Stimulated activated CD4-positive, alpha-beta T cell treated with anti-CD3 and anti-CD28 coated beads, Interleukin-4, amount 100 ng/mL, for 24 hours (primary cell): ENCODE results near the gene GANAB.
A peak's percentile ranks its signal among the peaks of the same experiment; 100 is the strongest.
"Not testable (repeated sequence)": the region's sequence is repeated elsewhere in the genome, so short reads cannot be mapped to it uniquely, and the experiment has no call there.

ENCODE experiments used
- DNase-seq: peaks from one replicate; pipeline ENCODE4 v3.0.0-alpha.2; 2020

GANAB gene

DNA sequence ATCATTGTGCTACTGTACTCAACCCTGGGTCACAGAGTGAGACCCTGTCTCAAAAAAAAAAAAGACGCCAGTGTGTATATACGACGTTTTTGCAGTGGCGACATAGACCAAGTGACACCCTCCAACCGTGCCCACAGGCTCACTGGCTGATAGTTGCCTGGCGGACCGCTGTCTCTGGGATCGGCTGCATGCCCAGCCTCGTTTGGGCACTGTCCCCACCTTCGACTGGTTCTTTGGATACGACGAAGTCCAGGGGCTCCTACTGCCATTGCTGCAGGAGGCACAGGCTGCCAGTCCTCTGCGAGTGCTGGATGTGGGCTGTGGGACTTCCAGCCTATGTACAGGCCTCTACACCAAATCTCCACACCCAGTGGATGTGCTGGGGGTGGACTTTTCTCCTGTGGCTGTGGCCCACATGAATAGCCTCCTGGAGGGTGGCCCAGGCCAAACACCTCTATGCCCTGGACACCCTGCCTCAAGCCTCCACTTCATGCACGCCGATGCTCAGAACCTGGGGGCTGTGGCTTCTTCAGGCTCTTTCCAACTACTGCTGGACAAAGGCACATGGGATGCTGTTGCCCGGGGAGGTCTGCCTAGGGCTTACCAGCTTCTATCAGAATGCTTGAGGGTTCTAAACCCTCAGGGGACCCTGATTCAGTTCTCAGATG, 20.0 kb upstream of the GANAB start:
- DNase-seq = no peak

GRCh38 chr11:62665599-62666258, 19.3 kb upstream of the GANAB start:
- peak; percentile 71 for DNase-seq

- DNase-seq = peak; percentile 96
Measured at GRCh38 chr11:62665075-62665598, 18.7 kb upstream of the GANAB start, which contains the start of the genes C11orf98 and CSKMT. C11orf98 (minus strand) TSS chr11:62665210; CDS start chr11:62665169, 41 bp downstream. CSKMT (plus strand) TSS chr11:62665312; CDS start chr11:62665880, 568 bp downstream.

DNA sequence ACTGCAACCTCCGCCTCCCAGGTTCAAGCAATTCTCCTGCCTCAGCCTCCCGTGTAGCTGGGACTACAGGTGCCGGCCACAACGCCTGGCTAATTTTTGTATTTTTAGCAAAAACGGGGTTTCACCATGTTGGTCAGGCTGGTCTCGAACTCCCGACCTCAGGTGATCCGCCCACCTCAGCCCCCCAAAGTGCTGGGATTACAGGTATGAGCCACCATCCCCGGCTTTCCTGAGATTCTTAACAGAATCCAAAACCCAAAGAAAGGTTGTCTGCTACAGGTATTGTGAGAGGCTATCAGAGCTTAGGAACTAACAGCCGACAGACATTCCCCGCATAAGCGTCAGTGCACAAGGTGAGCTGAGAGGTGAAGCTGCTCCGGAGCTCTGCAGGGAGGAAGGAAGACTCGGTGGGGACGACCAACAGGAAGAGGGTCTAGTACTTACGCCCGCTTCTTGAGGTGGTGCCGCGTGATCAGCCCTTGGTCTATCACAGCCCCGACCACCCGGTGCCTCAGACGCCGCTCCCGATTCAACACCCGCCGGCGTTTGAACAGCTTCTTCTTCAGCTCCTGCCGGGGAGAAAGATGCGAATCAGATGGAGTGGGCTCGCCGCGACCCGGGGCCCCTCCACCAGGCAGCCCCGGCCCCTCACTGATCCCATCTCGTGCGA, 18.1 kb upstream of the GANAB start:
- peak; percentile 63 for DNase-seq

- DNase-seq = no peak
Measured at GRCh38 chr11:62656796-62657429, 10.5 kb upstream of the GANAB start.

DNA sequence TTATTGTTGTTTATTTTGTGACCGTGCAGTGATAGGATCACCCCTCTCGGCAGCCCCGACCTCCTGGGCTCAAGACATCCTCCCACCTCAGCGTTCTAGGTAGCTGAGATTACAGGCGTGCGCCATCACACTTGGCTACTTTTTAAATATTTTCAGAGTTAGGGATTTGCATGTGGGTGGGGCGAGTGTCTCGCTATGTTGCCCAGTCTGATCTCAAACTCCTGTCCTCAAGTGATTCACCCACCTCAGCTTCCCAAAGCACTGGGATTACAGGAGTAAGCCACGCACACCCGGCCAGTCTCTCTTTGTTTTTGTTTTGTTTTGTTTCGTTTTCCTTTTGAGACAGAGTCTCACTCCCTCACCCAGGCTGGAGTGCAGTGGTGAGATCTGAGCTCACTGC, 7.9 kb upstream of the GANAB start:
- DNase-seq = no peak

DNA sequence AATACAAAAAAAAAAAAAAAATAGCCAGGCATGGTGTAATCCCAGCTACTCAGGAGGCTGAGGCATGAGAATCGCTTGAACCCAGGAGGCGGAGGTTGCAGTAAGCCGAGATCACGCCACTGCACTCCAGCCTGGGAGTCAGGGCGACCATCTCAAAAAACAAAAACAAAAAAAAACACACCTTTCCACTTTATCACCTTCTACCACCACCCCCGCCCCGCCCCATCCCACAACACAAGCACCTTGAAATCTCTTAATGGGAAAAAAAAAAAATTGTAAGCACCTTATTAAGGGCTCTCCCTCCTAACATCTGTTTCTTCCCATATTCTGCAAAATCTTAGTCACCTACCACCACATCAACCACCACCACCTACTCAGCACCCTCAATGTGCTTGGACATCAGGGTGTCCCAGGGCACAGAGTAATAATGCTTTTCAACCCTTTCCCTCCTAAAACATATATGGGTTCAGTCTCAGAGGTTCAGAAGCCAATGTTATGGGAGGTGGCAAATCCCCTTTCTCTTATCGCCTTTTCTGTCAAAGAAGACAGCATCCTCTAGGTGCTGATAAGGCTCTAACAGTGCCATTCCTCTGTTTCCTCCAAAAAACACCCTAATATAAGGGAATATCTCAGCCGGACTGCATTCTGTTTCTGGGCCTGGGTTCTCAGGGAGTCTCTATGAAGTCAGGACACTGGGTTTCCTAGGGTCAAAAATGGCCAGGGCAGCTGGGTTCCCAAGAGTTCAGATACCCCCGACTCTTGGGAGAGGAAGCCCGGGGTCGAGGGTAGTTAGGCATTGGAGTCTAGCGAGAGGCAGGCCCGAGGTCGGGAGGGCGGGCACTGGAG, 6.0 kb upstream of the GANAB start:
- DNase-seq = no peak

- not testable (repeated sequence) for DNase-seq
Measured at GRCh38 chr11:62650283-62650682, 3.9 kb upstream of the GANAB start.

- no peak for DNase-seq
Measured at GRCh38 chr11:62649486-62649885, 3.1 kb upstream of the GANAB start.

DNA sequence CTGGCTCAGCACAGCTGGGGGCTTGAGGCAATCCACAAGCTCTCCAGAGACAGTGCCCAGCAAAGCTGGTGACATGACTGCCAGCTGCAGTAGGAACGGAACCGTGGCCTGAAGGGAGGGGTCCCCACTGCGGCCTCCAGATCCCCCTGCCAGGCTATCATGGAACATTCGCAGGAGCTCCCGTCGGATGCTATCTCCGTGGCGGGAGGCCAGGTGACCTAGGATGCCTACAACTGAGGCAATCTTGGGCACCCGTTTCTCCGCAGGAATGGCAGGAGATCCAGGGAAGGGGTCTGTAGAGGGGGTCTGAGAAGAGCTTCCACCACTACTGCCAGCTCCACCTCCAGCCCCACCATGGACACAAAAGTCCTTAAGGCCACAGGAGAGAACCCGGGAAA, 2.6 kb upstream of the GANAB start:
- DNase-seq = no peak

DNA sequence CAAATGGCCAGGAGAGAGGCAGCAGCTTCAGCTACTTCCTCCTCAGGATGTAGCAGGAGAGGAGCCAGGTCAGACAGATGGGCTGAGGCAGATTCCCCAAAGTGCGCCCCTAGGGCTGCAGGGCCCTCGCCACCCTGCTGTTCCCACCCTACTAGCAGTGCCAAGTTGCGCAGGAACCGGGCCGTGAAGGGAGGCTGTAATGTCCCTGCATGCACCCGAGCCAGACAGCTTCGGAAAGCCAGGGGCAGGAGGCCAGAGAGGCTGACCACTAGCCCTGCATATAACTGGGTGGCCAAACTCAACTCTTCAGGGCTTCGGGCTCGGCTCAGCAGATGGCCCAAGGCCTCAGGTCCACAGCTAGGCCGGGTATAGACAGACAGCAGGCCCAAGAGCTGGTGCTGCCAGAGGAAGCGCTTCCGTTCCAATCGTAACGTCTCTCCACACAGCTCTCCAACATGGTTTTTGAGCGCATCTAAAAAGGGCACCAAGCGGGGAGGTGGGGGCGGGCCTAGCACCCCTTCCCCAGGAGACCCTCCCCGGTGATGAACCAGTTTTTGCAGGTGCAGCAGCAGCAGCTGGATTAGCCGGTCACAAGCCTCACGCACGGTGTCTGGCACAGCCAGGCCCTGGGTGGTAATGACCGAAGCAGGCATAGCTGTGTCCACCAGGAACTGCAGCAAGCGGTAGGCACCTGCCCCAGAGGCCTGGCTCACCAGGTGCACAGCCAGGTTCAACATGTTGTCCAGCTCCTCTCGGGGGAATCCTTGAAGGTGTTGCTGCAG, 2.0 kb upstream of the GANAB start:
- no peak for DNase-seq

DNA sequence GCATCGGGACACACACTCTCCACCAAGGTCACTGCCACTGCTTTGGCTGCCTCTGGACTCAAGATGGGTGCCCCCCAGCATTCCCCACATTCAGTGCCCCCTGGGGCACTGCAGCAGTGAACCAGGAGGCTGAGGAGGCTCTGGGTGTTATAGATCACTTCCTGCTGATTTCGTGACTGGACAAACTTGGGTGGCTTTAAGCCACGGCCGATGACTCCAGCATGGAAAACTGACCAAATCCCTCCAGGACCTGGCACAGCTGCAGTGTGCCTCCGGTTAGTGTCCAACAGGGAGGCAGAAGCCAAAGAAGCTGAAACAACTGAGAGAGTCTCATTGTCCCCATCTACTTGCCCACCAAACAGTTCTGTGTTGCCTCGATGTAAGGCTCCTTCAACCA, 1.2 kb upstream of the GANAB start:
- no peak for DNase-seq

DNA sequence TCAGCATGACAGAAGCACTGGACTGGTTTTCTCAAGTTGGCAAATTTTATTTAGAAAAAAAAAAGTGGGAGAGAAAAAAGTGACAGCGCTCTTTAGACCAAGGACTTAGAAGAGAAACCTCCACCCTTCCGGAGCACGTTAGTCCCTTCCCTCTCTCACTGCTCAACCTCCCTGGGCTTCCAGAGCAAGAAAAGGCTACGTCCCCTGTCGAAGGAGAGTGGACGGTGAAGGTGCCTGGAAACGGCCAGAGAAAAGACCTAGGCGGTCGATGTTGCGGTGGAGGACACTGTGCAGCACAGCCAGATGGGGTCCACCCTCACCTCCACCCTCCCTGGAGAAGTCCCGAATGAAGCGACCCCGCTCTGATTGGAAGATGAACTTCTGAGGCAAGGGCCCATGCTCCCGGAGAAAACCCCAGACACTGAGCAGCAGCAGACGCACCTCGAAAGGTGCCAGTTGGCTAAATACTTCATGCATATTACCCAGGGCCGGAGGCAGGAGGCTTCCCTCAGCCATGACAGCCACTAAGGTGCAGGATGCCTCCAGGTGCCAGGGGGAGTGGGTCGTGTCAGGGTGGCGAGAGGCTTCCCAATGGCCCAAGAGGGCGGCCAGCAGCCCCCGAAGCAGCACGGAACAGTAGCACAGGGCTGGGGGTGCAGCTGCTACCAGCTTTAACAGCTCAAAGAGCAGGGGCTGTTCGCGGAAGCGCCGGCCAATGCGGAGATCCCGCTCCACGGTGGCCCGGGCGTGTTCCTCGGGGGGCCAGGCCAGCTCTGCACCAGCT, 604 bp upstream of the GANAB start:
- DNase-seq = no peak

DNA sequence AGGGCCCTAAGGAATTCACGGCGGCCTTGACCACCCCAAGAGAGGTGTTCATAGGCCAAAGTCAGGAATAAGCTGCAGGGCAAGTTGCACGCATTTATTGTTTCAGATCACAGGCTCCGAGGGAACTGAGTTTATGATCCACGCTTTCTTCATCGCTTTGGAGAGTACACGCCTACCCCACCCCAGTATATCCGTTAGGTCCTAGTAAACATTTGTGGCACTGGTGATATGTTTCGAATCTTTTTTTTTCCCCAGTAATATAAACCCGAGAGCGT, 805 bp downstream of the GANAB start:
- no peak for DNase-seq

- no peak for DNase-seq
Measured at GRCh38 chr11:62644220-62644619, 2.2 kb downstream of the GANAB start.

- no peak for DNase-seq
Measured at GRCh38 chr11:62632492-62632891, 13.9 kb downstream of the GANAB start.

GRCh38 chr11:62627713-62628112, 18.7 kb downstream of the GANAB start:
- DNase-seq = no peak

- no peak for DNase-seq
Measured at GRCh38 chr11:62622476-62623089, 23.8 kb downstream of the GANAB start.

GRCh38 chr11:62621567-62622470, 24.6 kb downstream of the GANAB start, which contains the start of gene B3GAT3:
B3GAT3 (minus strand) TSS chr11:62621986; CDS start chr11:62621947, 39 bp downstream.
- DNase-seq = peak; percentile 96
